HCT116 (cell line): ENCODE measurements around the gene CREBBP. TPM values are rescaled to one million over a fixed set of nuclear protein-coding genes. Genes with fewer than 3 reads are reported as not detected.

Experiments
- ATAC-seq: fragments of 200-7000 bp; cut with Tn5 transposase; 2 replicates; pipeline ENCODE4 v1.9.1; 2020; ENCODE audit warnings: mild to moderate bottlenecking, moderate library complexity
- BruUV-seq: library from RNA; stranded (reverse); fragments of 400-500 nt; replicated peaks from 2 replicates; lab custom pipeline; 2021; lab: Mats Ljungman, UMichigan
- CTCF ChIA-PET: fragments of 300-600 bp; sonication (Branson Sonifier 250); formaldehyde crosslinking; loops from one replicate; lab custom pipeline; 2021; ENCODE audit warnings: antibody characterized with exemption; lab: Charles Lee
- POLR2A ChIA-PET: fragments of 300-600, 350-600 bp; sonication (Branson Sonifier 250); formaldehyde crosslinking; loops from one replicate; lab custom pipeline; 2021; ENCODE audit warnings: antibody characterized with exemption; lab: Charles Lee
- RAD21 ChIA-PET, 2 experiments: fragments of 300-600 bp; sonication (Branson Sonifier 250); formaldehyde crosslinking; loops; one replicate each; lab custom pipeline; 2023; ENCODE audit warnings: low total read pairs in 2 of 2; ENCODE audit not compliant: uncharacterized antibody in 2 of 2, unreplicated experiment in 2 of 2, low non-redundant PET in 1 of 2; lab: Charles Lee
- DNase-seq: peaks from one replicate; pipeline ENCODE4 v3.0.0-alpha.2; 2010; ENCODE audit warnings: low read depth, low spot score
- H2AFZ ChIP-seq: fragments of 200-600 bp; shearing (Covaris generic), sonication (generic); 2 replicates; pipeline ENCODE4 v1.6.1; 2017; ENCODE audit warnings: low read depth, mixed run types, mixed read lengths, antibody characterized with exemption, low read length; ENCODE audit not compliant: poor library complexity, severe bottlenecking
- H3K27ac ChIP-seq: 2 replicates; pipeline ENCODE4 v1.5.1; 2012; ENCODE audit warnings: low read depth, low read length
- H3K27me3 ChIP-seq: fragments of 200-600 bp; sonication (generic); 2 replicates; pipeline ENCODE4 v1.6.1; 2016; ENCODE audit warnings: mixed run types, low read length, mixed read lengths; ENCODE audit not compliant: insufficient read depth
- H3K36me3 ChIP-seq, 2 experiments: fragments of 200-500 bp in 1 of 2; fragments of 200-600 bp in 1 of 2; sonication (Bioruptor generic) in 1 of 2; sonication (generic) in 1 of 2; 2 replicates each; pipeline versions ENCODE4 v1.5.1 to v1.6.1; 2014 to 2016; ENCODE audit warnings: low read length in 2 of 2, inconsistent platforms in 1 of 2, mixed read lengths in 1 of 2, mixed run types in 1 of 2; ENCODE audit not compliant: insufficient read depth in 2 of 2, control insufficient read depth in 1 of 2
- H3K4me1 ChIP-seq, 2 experiments: fragments of 200-600 bp in 1 of 2; sonication (generic) in 1 of 2; 2 replicates each; pipeline versions ENCODE4 v1.5.1 to v1.6.1; 2012 to 2017; ENCODE audit warnings: low read length in 2 of 2, inconsistent platforms in 1 of 2, mild to moderate bottlenecking in 1 of 2, mixed read lengths in 1 of 2, mixed run types in 1 of 2, moderate library complexity in 1 of 2; ENCODE audit not compliant: insufficient read depth in 2 of 2, control insufficient read depth in 1 of 2
- H3K4me2 ChIP-seq: fragments of 200-600 bp; sonication (generic); 2 replicates; pipeline ENCODE4 v1.6.1; 2017; ENCODE audit warnings: mixed run types, low read length, mixed read lengths
- H3K4me3 ChIP-seq, 2 experiments: fragments of 200-600 bp in 1 of 2; sonication (generic) in 1 of 2; replicated peaks in 1 of 2; 2 replicates each; pipeline ENCODE4 v1.5.1; 2011 to 2016; ENCODE audit warnings: low read length in 2 of 2, control low read depth in 1 of 2, low read depth in 1 of 2, mild to moderate bottlenecking in 1 of 2, mixed read lengths in 1 of 2, mixed run types in 1 of 2
- H3K79me2 ChIP-seq: fragments of 200-600 bp; sonication (generic); 2 replicates; pipeline ENCODE4 v1.6.1; 2017; ENCODE audit warnings: mild to moderate bottlenecking, mixed run types, low read length, moderate library complexity, mixed read lengths; ENCODE audit not compliant: insufficient read depth
- H3K9ac ChIP-seq: fragments of 200-600 bp; sonication (generic); 2 replicates; pipeline ENCODE4 v1.6.1; 2016; ENCODE audit warnings: low read length, mixed read lengths
- H3K9me2 ChIP-seq: fragments of 200-600 bp; sonication (generic), shearing (Covaris generic); 2 replicates; pipeline ENCODE4 v1.6.1; 2017; ENCODE audit warnings: mixed run types, mild to moderate bottlenecking, moderate library complexity; ENCODE audit not compliant: insufficient read depth
- H3K9me3 ChIP-seq, 2 experiments: fragments of 200-500 bp in 1 of 2; fragments of 200-600 bp in 1 of 2; sonication (Bioruptor generic) in 1 of 2; sonication (generic) in 1 of 2; 2 replicates each; pipeline ENCODE4 v1.6.1; 2014 to 2017; ENCODE audit warnings: low read length in 2 of 2, mixed read lengths in 2 of 2, inconsistent platforms in 1 of 2, low read depth in 1 of 2, mild to moderate bottlenecking in 1 of 2, mixed run types in 1 of 2, moderate library complexity in 1 of 2; ENCODE audit not compliant: control insufficient read depth in 1 of 2, insufficient read depth in 1 of 2
- H4K20me1 ChIP-seq: fragments of 200-600 bp; sonication (generic), shearing (Covaris generic); 2 replicates; pipeline ENCODE4 v1.6.1; 2017; ENCODE audit warnings: mixed run types, mild to moderate bottlenecking, moderate library complexity; ENCODE audit not compliant: insufficient read depth
- EZH2phosphoT487 ChIP-seq: fragments of 200-600 bp; IDR thresholded peaks from 2 replicates; pipeline ENCODE4 v1.6.1; 2018; ENCODE audit warnings: antibody characterized with exemption, borderline replicate concordance
- FOSL1 ChIP-seq: IDR thresholded peaks from 2 replicates; pipeline ENCODE4 v1.6.1; 2012; ENCODE audit warnings: low read depth
- POLR2AphosphoS5 ChIP-seq: IDR thresholded peaks from 2 replicates; pipeline ENCODE4 v1.6.1; 2011; ENCODE audit warnings: mild to moderate bottlenecking, low read depth, low read length, moderate library complexity
- SP1 ChIP-seq: IDR thresholded peaks from 2 replicates; pipeline ENCODE4 v1.6.1; 2012; ENCODE audit warnings: low read depth
- SRF ChIP-seq: IDR thresholded peaks from 2 replicates; pipeline ENCODE4 v1.6.1; 2012; ENCODE audit warnings: low read depth
- ZNF274 ChIP-seq: fragments of 200-500 bp; sonication (Bioruptor generic); IDR thresholded peaks from 2 replicates; pipeline ENCODE4 v1.6.1; 2014; ENCODE audit warnings: mild to moderate bottlenecking, low read depth, low read length, inconsistent platforms
- intact Hi-C: fragments of 100-400 bp; cut with micrococcal nuclease; formaldehyde crosslinking; loops from 2 replicates; pipeline ENCODE4 v1.10.0; 2022
- total RNA-seq: library from RNA; stranded (reverse); gene quantifications from one replicate; pipeline ENCODE4 v1.2.1, GENCODE V29; 2021; ENCODE audit not compliant: unreplicated experiment
- TF ChIP-seq, protein P1 (sequence below): IDR thresholded peaks from 2 replicates; pipeline ENCODE4 v1.6.1; 2011; ENCODE audit warnings: mild to moderate bottlenecking, low read length, moderate library complexity; ENCODE audit not compliant: insufficient replicate concordance; ENCODE audit errors: extremely low read depth
- TF ChIP-seq, protein P2 (sequence below), 3 experiments: fragments of 200-600 bp in 1 of 3; sonication (generic) in 1 of 3; IDR thresholded peaks in 2 of 3; conservative IDR thresholded peaks in 1 of 3; 2 replicates each; pipeline ENCODE4 v1.5.1; 2012 to 2017; ENCODE audit warnings: low read depth in 2 of 3, low read length in 2 of 3, antibody characterized with exemption in 1 of 3, borderline replicate concordance in 1 of 3, control low read depth in 1 of 3, mild to moderate bottlenecking in 1 of 3, mixed read lengths in 1 of 3, mixed run types in 1 of 3, moderate library complexity in 1 of 3; ENCODE audit not compliant: insufficient read depth in 1 of 3

Gene CREBBP
- total RNA-seq, 1 experiment from 2014 or later: 42.7 TPM

DNA sequence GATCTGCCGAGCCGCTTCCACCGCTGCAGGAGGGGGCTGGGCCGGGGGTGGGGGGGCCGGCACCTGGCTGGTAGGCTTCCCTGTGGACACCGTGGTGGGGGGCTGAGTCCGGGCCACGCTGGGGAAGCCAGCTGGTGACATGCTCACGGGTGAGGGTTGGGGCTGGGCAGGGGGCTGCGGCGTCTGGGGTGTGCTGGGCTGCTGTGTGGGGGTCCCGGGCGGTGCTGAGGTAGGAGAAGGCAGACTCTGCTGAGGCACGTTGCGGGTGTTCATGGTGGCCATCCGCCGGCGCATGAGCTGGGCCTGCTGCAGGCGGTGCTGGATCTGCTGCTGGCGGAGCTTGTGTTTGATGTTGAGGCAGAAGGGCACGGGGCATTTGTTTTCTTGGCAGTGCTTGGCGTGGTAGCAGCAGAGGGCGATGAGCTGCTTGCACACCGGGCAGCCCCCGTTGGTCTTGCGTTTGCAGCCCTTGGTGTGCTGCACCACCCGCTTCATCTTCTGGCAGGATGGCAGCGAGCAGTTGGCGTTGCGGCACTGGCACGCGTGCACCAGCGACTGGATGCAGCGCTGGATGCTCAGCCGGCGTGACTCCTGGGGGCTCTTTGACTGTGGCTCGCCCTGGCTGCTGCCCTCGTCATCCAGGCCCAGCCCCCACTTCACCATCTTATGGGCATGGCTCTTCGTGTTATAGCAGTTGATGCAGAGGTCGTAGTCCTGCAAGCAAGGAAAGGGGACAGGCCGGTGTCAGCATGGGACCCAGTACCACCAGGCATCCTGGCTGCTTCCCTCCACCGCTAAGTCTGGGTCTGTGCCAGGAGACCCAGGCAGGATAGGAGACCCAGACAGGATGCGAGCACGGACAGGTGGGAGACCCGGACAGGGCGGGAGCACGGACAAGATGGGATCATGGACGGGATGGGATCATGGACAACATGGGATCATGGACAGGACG is 151.1 kb downstream of the CREBBP start:
- H3K9ac ChIP-seq: no peak overlapping the region
- ChIA-PET CTCF (no interaction called here), POLR2A (no interaction called here), RAD21 (no interaction called here)
- ATAC-seq (no peak), DNase-seq (no peak)
- H3K36me3 ChIP-seq: peaks cover 8 to 19% of the 10 kb centered on the region in 2 experiments; a peak in 3 of 4 replicates
- H3K9me2 ChIP-seq: no peaks in the 10 kb centered on the region
- no peak overlapping the region for H2AFZ ChIP-seq
- no peaks in the 10 kb centered on the region for H3K27me3 ChIP-seq
- no peak overlapping the region for H3K27ac ChIP-seq
- no peak overlapping the region for H3K4me3 ChIP-seq
- no peaks in the 10 kb centered on the region for H3K4me1 ChIP-seq
- H4K20me1 ChIP-seq: no peaks in the 10 kb centered on the region
- intact Hi-C loops: no loop called here
- no TSS peak for BruUV-seq
- H3K79me2 ChIP-seq: no peaks in the 10 kb centered on the region
- H3K9me3 ChIP-seq: no peaks in the 10 kb centered on the region
- TF ChIP-seq, protein P1, sequence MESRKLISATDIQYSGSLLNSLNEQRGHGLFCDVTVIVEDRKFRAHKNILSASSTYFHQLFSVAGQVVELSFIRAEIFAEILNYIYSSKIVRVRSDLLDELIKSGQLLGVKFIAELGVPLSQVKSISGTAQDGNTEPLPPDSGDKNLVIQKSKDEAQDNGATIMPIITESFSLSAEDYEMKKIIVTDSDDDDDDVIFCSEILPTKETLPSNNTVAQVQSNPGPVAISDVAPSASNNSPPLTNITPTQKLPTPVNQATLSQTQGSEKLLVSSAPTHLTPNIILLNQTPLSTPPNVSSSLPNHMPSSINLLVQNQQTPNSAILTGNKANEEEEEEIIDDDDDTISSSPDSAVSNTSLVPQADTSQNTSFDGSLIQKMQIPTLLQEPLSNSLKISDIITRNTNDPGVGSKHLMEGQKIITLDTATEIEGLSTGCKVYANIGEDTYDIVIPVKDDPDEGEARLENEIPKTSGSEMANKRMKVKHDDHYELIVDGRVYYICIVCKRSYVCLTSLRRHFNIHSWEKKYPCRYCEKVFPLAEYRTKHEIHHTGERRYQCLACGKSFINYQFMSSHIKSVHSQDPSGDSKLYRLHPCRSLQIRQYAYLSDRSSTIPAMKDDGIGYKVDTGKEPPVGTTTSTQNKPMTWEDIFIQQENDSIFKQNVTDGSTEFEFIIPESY: no peak
- TF ChIP-seq, protein P2, sequence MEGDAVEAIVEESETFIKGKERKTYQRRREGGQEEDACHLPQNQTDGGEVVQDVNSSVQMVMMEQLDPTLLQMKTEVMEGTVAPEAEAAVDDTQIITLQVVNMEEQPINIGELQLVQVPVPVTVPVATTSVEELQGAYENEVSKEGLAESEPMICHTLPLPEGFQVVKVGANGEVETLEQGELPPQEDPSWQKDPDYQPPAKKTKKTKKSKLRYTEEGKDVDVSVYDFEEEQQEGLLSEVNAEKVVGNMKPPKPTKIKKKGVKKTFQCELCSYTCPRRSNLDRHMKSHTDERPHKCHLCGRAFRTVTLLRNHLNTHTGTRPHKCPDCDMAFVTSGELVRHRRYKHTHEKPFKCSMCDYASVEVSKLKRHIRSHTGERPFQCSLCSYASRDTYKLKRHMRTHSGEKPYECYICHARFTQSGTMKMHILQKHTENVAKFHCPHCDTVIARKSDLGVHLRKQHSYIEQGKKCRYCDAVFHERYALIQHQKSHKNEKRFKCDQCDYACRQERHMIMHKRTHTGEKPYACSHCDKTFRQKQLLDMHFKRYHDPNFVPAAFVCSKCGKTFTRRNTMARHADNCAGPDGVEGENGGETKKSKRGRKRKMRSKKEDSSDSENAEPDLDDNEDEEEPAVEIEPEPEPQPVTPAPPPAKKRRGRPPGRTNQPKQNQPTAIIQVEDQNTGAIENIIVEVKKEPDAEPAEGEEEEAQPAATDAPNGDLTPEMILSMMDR (IDR thresholded peaks at IDR 0.05 in 2 of 3, conservative IDR thresholded peaks at IDR 0.05 in 1 of 3; ENCODE audit: borderline replicate concordance in 1 of 3, insufficient read depth in 1 of 3, low read depth in 2 of 3, low read length in 2 of 3): no peak
- TF ChIP-seq POLR2AphosphoS5: no peak
- TF ChIP-seq ZNF274: no peak
- TF ChIP-seq SP1: no peak
- TF ChIP-seq SRF: no peak
- TF ChIP-seq FOSL1: no peak
- TF ChIP-seq EZH2phosphoT487: no peak
- no peak overlapping the region for H3K4me2 ChIP-seq
